ENCODE data around the gene NXPH1. TPM values are rescaled to one million over a fixed set of nuclear protein-coding genes. Genes with fewer than 3 reads are reported as not detected.
A peak's percentile ranks its signal among the peaks of the same experiment; 100 is the strongest.

The NXPH1 gene
- total RNA-seq, 1 experiment from 2014 or later = 0.59 TPM

DNA sequence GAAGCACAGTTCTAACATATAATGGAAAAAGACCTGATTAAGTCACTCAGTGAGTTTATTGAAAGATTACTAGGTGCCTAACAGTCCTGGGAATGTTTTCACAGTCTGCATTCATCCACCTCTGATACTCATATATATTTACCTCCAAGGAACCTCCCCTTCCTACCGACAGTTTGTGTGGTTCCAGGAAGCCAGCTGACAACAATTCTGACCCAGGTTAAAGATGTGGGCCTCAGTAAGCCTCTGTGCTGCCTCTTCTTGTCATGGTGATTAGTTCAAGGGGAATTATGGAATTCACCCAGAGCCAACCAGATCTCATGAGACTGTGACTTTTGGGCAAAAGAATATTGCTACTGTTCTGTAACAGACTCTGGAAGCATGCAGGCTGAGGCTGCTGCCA, 186.8 kb downstream of the NXPH1 start:
- POLR2A ChIA-PET = no interaction called here
- DNase-seq (ENCODE audit: low spot score) = no peak

DNA sequence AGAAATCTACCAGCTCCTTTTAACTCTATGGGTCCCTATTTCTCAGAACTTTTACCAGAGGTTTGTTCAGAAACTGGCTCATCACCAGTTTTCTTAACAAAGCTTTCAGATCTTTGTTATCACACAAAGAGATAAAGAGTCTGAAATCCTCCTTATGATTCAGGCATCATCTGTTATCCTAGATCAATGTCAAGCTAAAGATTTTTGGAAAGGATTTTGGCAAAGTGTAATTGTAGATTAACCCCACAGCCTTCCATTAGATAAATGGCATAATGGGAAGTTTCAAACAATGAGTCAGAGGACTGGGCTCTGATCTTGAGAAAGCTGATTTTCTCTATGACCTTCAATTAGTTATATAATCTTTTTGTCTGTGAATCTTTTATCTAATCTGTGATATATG, 192.2 kb downstream of the NXPH1 start:
- Mint-ChIP-seq H3K36me3 (no peaks in the 10 kb centered on the region), H3K27me3 (ENCODE audit: low read depth) (no peaks in the 10 kb centered on the region), H3K27ac (no peak overlapping the region), H3K4me1 (peaks cover 23% of the 10 kb centered on the region), H3K9me3 (no peaks in the 10 kb centered on the region), H3K4me3 (no peak overlapping the region)
- TF ChIP-seq E2F1 (CRISPR knock-in tag; IDR thresholded peaks at IDR 0.05) = no peak
- no peak for TF ChIP-seq SOX15 (CRISPR knock-in tag; IDR thresholded peaks at IDR 0.05)
- TF ChIP-seq, protein P1, sequence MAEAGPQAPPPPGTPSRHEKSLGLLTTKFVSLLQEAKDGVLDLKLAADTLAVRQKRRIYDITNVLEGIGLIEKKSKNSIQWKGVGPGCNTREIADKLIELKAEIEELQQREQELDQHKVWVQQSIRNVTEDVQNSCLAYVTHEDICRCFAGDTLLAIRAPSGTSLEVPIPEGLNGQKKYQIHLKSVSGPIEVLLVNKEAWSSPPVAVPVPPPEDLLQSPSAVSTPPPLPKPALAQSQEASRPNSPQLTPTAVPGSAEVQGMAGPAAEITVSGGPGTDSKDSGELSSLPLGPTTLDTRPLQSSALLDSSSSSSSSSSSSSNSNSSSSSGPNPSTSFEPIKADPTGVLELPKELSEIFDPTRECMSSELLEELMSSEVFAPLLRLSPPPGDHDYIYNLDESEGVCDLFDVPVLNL (CRISPR knock-in tag; IDR thresholded peaks at IDR 0.05; ENCODE audit: borderline replicate concordance, low read depth) = no peak
- no peak for TF ChIP-seq CTCF (IDR thresholded peaks at IDR 0.05)
- no peak for TF ChIP-seq ZNF423 (CRISPR knock-in tag; IDR thresholded peaks at IDR 0.05)
- no peak for ATAC-seq
- CTCF ChIA-PET = no interaction called here
- DNase-seq (ENCODE audit: low spot score) = no peak
- POLR2A ChIA-PET = no interaction called here

More for the DNA sequence above, 186.8 kb downstream of the NXPH1 start:
- no peak overlapping the region for H3K4me3 Mint-ChIP-seq
- H3K4me1 Mint-ChIP-seq = peaks cover 35% of the 10 kb centered on the region
- TF ChIP-seq ZNF121 (CRISPR knock-in tag; IDR thresholded peaks at IDR 0.05) (no peak), ATF1 (CRISPR knock-in tag; IDR thresholded peaks at IDR 0.05) (no peak), ZNF671 (CRISPR knock-in tag; IDR thresholded peaks at IDR 0.05) (no peak), NFATC4 (CRISPR knock-in tag; IDR thresholded peaks at IDR 0.05) (no peak), SP1 (CRISPR knock-in tag; conservative IDR thresholded peaks at IDR 0.05) (no peak), PRRX2 (CRISPR knock-in tag; IDR thresholded peaks at IDR 0.05) (no peak), ZNF219 (CRISPR knock-in tag; IDR thresholded peaks at IDR 0.05; ENCODE audit: borderline replicate concordance) (no peak), FOXJ3 (CRISPR knock-in tag; IDR thresholded peaks at IDR 0.05; ENCODE audit: borderline replicate concordance) (no peak), NR2C2 (CRISPR knock-in tag; IDR thresholded peaks at IDR 0.05) (no peak), IRF1 (CRISPR knock-in tag; IDR thresholded peaks at IDR 0.05) (no peak)
- TF ChIP-seq, protein P2, sequence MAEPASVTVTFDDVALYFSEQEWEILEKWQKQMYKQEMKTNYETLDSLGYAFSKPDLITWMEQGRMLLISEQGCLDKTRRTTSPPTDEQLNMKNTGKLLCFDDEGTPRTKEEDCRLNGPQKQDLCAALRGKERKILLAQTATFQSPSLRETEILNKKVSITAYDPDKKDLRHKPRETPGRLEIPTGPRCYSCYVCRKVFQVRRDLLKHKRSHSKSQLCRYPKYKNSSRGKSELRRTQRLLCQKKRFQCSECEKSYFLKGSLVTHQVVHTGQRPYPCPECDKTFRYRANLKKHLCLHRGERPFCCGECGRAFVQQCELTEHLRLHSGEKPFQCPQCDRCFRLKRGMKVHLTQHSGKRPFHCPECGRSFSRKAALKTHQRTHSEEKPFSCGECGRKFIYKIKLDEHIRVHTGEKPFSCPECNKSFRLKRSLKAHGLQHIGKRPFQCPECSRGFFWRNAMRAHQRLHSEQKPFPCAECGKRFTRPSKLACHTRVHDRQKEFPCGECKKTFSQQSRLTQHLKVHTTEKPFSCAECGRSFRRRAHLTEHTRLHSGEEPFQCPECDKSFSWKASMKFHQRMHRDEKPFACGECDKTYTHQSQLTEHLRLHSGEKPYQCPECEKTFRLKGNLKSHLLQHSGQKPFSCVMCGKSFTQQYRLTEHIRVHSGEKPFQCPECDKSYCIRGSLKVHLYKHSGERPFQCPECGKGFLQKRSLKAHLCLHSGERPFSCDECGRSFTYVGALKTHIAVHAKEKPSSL (CRISPR knock-in tag; conservative IDR thresholded peaks at IDR 0.05) = no peak
- TF ChIP-seq, protein P3, sequence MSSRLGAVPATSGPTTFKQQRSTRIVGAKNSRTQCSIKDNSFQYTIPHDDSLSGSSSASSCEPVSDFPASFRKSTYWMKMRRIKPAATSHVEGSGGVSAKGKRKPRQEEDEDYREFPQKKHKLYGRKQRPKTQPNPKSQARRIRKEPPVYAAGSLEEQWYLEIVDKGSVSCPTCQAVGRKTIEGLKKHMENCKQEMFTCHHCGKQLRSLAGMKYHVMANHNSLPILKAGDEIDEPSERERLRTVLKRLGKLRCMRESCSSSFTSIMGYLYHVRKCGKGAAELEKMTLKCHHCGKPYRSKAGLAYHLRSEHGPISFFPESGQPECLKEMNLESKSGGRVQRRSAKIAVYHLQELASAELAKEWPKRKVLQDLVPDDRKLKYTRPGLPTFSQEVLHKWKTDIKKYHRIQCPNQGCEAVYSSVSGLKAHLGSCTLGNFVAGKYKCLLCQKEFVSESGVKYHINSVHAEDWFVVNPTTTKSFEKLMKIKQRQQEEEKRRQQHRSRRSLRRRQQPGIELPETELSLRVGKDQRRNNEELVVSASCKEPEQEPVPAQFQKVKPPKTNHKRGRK (CRISPR knock-in tag; IDR thresholded peaks at IDR 0.05; ENCODE audit: borderline replicate concordance) = no peak
- CTCF ChIA-PET = no interaction called here
- H3K27me3 Mint-ChIP-seq (ENCODE audit: low read depth) = no peaks in the 10 kb centered on the region
- H3K27ac Mint-ChIP-seq = peak overlapping the region; percentile 24; the same call in 1 of the 2 replicates
- no peaks in the 10 kb centered on the region for H3K36me3 Mint-ChIP-seq
- H3K9me3 Mint-ChIP-seq = no peaks in the 10 kb centered on the region; the same call in 1 of the 2 replicates
- peak; percentile 66 for ATAC-seq

Data from WTC11 (cell line).